ENCODE data around the gene UCK2.
A peak's percentile ranks its signal among the peaks of the same experiment; 100 is the strongest.

UCK2 gene

DNA sequence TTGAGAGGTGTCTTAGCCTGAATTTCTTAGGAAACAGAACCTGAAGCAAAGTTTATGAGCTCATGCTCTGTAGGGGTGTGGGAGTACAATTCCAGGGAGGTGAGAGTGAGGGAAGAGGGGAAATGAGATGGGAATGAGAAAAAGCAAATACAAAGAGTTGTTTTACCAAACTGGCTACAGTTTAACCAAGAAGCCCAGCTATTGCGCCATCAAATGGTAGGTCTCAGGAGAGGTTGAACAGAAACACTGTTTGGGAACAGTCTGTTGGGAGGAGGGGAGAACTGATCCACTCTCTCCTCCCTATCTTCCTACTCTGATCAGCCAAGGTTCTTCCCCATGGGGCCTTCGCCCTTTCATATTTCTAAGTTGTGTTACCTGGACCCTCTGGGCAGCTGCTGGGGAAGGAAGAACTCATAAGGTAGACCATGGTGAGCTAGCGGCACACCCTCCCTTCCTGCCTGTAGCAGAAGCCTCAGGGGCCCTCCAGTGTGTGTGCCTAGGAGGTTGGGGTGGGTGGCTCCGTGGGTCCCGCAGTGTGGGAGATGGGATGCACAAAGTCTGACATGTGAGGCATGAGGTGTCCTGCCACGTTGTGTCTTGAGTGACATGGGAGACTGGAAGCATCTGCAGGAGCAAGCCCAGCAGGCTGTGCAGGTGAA, 120.5 kb downstream of the UCK2 start:
- no peak for DNase-seq

DNA sequence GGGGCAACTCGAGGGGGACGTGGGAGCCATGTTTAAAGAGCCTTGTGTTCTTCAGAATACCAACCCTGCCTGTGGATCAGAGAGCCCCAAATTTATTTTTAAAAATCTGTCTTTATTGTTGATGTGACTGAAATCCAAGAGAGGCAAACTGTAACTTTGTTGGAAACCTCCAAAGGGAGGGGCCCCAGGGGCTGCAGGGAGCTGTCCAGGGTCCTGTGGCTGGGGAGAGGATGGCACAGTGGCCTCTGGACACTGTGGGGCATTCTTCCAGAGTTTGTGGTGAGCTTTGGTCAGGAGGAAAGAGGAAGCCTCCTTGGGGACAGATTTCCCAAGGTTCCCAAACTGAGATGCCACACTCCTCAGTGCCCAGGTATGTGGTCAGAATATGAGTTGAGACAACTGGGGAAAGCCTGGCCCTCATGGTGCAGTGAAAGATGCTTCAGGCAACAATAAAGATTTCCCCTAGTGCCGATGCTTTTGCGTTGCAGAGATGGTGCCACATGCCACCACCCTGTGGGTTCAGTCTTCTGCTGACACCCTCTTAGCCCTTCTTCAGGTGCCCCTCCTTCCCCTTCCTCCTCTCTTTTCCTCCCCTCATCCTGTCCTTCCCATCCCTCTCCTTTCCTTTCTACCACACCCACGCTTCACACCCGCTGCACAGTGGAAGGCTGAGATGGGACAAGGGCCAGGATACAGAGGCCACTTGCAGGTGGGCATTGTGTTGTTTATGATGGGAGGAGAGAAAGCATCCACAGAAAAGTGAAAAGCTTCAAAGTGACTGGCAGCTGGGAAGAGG, 122.1 kb downstream of the UCK2 start:
- DNase-seq, result no peak

DNA sequence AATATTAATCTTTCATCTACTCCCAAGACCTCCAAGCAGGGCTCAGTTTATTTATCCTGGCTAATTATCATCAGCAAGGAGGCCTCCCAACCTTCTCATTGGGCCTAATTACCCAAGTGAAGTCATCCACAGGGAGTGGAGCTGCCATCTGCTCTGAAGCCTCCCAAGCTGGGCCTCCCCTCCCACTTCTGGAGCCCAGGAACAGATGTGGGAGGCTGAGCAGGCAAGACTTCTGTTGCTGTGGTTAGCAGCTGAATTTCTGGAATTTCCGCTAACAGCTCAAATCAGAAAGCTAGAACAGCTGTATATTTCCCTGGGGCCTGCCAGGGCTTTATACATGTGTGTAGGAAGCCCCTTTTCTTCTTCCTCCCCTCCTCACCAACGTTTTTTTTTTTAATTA, 127.5 kb downstream of the UCK2 start:
- peak; percentile 69 to 92 for DNase-seq

DNA sequence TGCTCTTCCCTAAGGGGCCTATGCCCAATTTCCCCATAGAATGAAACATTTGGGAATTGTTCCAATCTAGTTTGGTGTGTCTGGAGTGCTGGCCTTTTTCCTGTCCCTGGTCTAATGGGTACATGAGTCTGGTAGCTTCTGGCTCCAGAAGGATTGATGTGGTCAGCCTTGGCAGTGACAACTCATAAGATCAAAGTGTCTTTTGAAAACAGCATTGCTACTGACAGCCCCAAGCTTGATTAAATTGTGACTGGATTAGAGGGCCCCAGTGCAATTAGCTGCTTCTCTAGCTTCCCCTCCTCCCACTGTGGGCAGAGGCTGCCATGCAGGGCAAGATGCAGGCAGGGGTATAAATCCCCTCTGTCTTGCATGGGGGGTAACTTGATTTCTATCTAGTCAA, 130.9 kb downstream of the UCK2 start:
- no peak for DNase-seq

DNA sequence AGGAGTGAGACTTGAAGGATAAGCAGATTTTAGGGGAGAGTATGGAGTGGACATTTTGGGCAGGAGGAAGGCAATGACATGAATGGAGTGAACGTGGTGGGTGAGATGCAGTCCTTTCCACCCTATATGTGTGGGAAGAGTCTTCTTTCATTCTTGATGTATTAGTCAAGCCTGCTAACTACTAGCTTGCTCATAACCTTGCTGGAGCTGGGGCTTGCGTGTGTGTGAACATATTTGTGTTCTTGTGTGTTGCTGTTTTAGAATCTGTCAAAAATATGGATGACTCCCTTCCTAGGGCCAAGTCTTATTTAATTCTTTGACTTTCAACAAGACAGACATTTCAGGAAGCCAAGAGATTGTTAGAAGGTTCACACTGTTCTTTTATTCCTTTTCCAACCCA, 132.7 kb downstream of the UCK2 start:
- no peak for DNase-seq

DNA sequence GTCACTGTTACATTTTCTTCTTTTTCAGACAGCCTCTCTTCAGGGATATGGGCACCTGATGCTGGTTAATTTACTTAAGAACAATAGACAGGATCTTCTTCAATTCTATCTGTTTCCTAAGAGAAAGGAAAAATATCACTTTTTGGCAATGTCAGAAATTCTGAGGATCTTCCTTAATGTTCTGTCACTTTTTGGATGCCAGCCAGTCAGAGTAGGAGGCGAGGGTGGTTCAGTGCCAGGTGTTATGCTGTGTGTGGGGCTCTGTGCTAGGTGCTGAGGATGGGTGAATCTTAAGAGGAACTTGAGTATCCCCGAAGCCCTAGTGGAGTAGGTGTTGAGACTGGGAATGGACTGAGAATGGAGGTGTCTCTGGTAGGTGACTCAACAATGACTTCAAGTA, 133.5 kb downstream of the UCK2 start:
- no peak for DNase-seq

All from NCI-H524 (cell line).